H9 (cell line): ENCODE data around the gene PAX6. TPM values are rescaled to one million over a fixed set of nuclear protein-coding genes. Genes with fewer than 3 reads are reported as not detected.

Experiments used
- DNase-seq: peaks from one replicate; pipeline ENCODE4 v3.0.0-alpha.2; 2017
- H2AFZ ChIP-seq: one replicate; pipeline ENCODE4 v1.6.1; 2013; ENCODE audit warnings: mild to moderate bottlenecking, low read length, control low read depth, moderate library complexity
- H2AK5ac ChIP-seq: 2 replicates; pipeline ENCODE4 v1.6.1; 2013; ENCODE audit warnings: low read length, control low read depth, mixed read lengths; ENCODE audit not compliant: insufficient read length
- H2BK120ac ChIP-seq: one replicate; pipeline ENCODE4 v1.6.1; 2013; ENCODE audit warnings: low read depth, mild to moderate bottlenecking, low read length, control low read depth, inconsistent platforms; ENCODE audit not compliant: poor library complexity, severe bottlenecking
- H2BK12ac ChIP-seq: 2 replicates; pipeline ENCODE4 v1.6.1; 2013; ENCODE audit warnings: low read length, control low read depth, mixed read lengths, low read depth; ENCODE audit not compliant: insufficient read length
- H2BK15ac ChIP-seq: 2 replicates; pipeline ENCODE4 v1.6.1; 2013; ENCODE audit warnings: low read depth, low read length, control low read depth
- H2BK20ac ChIP-seq: one replicate; pipeline ENCODE4 v1.6.1; 2013; ENCODE audit warnings: low read depth, mild to moderate bottlenecking, low read length, control low read depth, inconsistent platforms; ENCODE audit not compliant: poor library complexity, severe bottlenecking
- H2BK5ac ChIP-seq: 2 replicates; pipeline ENCODE4 v1.6.1; 2013; ENCODE audit warnings: low read length, control low read depth, mixed read lengths; ENCODE audit not compliant: insufficient read length
- H3K14ac ChIP-seq: 2 replicates; pipeline ENCODE4 v1.6.1; 2013; ENCODE audit warnings: low read length, control low read depth; ENCODE audit not compliant: insufficient read depth
- H3K18ac ChIP-seq: 2 replicates; pipeline ENCODE4 v1.6.1; 2013; ENCODE audit warnings: low read depth, mild to moderate bottlenecking, mixed read lengths, low read length, control low read depth; ENCODE audit not compliant: insufficient read length
- H3K23ac ChIP-seq: 2 replicates; pipeline ENCODE4 v1.6.1; 2013; ENCODE audit warnings: low read length, control low read depth, mixed read lengths, low read depth; ENCODE audit not compliant: insufficient read length
- H3K23me2 ChIP-seq: 2 replicates; pipeline ENCODE4 v1.6.1; 2013; ENCODE audit warnings: low read depth, mild to moderate bottlenecking, mixed read lengths, low read length, control low read depth; ENCODE audit not compliant: insufficient read length, poor library complexity, severe bottlenecking
- H3K27ac ChIP-seq: 2 replicates; pipeline ENCODE4 v1.5.1; 2013; ENCODE audit warnings: low read length, control low read depth, mixed read lengths, low read depth; ENCODE audit not compliant: insufficient read length
- H3K27me3 ChIP-seq: 2 replicates; pipeline ENCODE4 v1.6.1; 2013; ENCODE audit warnings: low read length, control low read depth, inconsistent platforms; ENCODE audit not compliant: insufficient read depth
- H3K4ac ChIP-seq: 2 replicates; pipeline ENCODE4 v1.6.1; 2013; ENCODE audit warnings: low read depth, mild to moderate bottlenecking, control low read depth, inconsistent platforms, low read length, moderate library complexity
- H3K4me1 ChIP-seq: 2 replicates; pipeline ENCODE4 v1.6.1; 2013; ENCODE audit warnings: low read length, control low read depth, inconsistent platforms; ENCODE audit not compliant: insufficient read depth
- H3K4me2 ChIP-seq: 2 replicates; pipeline ENCODE4 v1.6.1; 2013; ENCODE audit warnings: low read length, control low read depth, mixed read lengths; ENCODE audit not compliant: insufficient read length, insufficient read depth
- H3K56ac ChIP-seq: 2 replicates; pipeline ENCODE4 v1.6.1; 2013; ENCODE audit warnings: low read depth, mild to moderate bottlenecking, mixed read lengths, low read length, control low read depth; ENCODE audit not compliant: insufficient read length
- H3K79me1 ChIP-seq: 2 replicates; pipeline ENCODE4 v1.6.1; 2013; ENCODE audit warnings: low read depth, mild to moderate bottlenecking, moderate library complexity, low read length, control low read depth, inconsistent platforms; ENCODE audit not compliant: insufficient read depth, poor library complexity, severe bottlenecking
- H3K79me2 ChIP-seq: 2 replicates; pipeline ENCODE4 v1.6.1; 2013; ENCODE audit warnings: low read length, control low read depth, inconsistent platforms; ENCODE audit not compliant: insufficient read depth
- H3K9ac ChIP-seq: 2 replicates; pipeline ENCODE4 v1.6.1; 2013; ENCODE audit warnings: low read length, control low read depth, mixed read lengths; ENCODE audit not compliant: insufficient read length; ENCODE audit errors: extremely low read depth
- H3K9me3 ChIP-seq: one replicate; pipeline ENCODE4 v1.6.1; 2013; ENCODE audit warnings: low read depth, low read length, inconsistent platforms; ENCODE audit not compliant: control insufficient read depth
- H3T11ph ChIP-seq: one replicate; pipeline ENCODE4 v1.6.1; 2013; ENCODE audit warnings: mild to moderate bottlenecking, low read length, control low read depth, inconsistent platforms
- H4K20me1 ChIP-seq: one replicate; pipeline ENCODE4 v1.6.1; 2013; ENCODE audit not compliant: control insufficient read depth, insufficient read length, insufficient read depth
- H4K5ac ChIP-seq: 2 replicates; pipeline ENCODE4 v1.6.1; 2013; ENCODE audit warnings: low read depth, mild to moderate bottlenecking, mixed read lengths, low read length, control low read depth; ENCODE audit not compliant: insufficient read length
- H4K8ac ChIP-seq: replicated peaks from 2 replicates; pipeline ENCODE4 v1.6.1; 2013; ENCODE audit warnings: low read length, control low read depth, mixed read lengths, low read depth; ENCODE audit not compliant: insufficient read length
- H4K91ac ChIP-seq: 2 replicates; pipeline ENCODE4 v1.6.1; 2013; ENCODE audit warnings: low read depth, mild to moderate bottlenecking, moderate library complexity, mixed read lengths, low read length, control low read depth; ENCODE audit not compliant: insufficient read length
- H3K27ac Mint-ChIP-seq, 3 experiments: 2 replicates in 2 of 3; 3 replicates in 1 of 3; pipeline ENCODE4 v1.8.0; 2020 to 2021; ENCODE audit warnings: mixed read lengths in 3 of 3, mild to moderate bottlenecking in 1 of 3, moderate library complexity in 1 of 3
- H3K27me3 Mint-ChIP-seq: 2 replicates; pipeline ENCODE4 v1.8.0; 2021; ENCODE audit warnings: low read depth, mild to moderate bottlenecking, moderate library complexity, mixed read lengths
- H3K36me3 Mint-ChIP-seq, 3 experiments: 2 replicates in 2 of 3; 3 replicates in 1 of 3; pipeline ENCODE4 v1.8.0; 2020 to 2021; ENCODE audit warnings: low read depth in 3 of 3, mixed read lengths in 3 of 3; ENCODE audit not compliant: insufficient read depth in 1 of 3
- H3K4me1 Mint-ChIP-seq, 2 experiments: 2 replicates each; pipeline ENCODE4 v1.8.0; 2020; ENCODE audit warnings: mixed read lengths in 2 of 2
- H3K4me3 Mint-ChIP-seq, 2 experiments: 2 replicates in 1 of 2; 3 replicates in 1 of 2; pipeline ENCODE4 v1.8.0; 2020 to 2021; ENCODE audit warnings: mild to moderate bottlenecking in 2 of 2, mixed read lengths in 2 of 2, moderate library complexity in 1 of 2
- H3K9me3 Mint-ChIP-seq, 2 experiments: 2 replicates in 1 of 2; 3 replicates in 1 of 2; pipeline ENCODE4 v1.8.0; 2020; ENCODE audit warnings: mild to moderate bottlenecking in 2 of 2, mixed read lengths in 2 of 2, moderate library complexity in 1 of 2
- WGBS: extraction: QIAGEN DNeasy Blood & Tissue Kit; methylation state at CpG from one replicate; pipeline ENCODE4 v1.1.7; 2013; ENCODE audit warnings: missing lambda C conversion rate, low lambda C conversion rate, mixed read lengths; ENCODE audit not compliant: insufficient read length; ENCODE audit errors: extremely low coverage; 5-methylcytosine and 5-hydroxymethylcytosine counted together
- total RNA-seq: library from RNA; stranded (reverse); gene quantifications from 2 replicates; pipeline ENCODE4 v1.2.1, GENCODE V29; 2021
- TF ChIP-seq, protein P1 (sequence below): fragments of 200-600 bp; sonication (generic); conservative IDR thresholded peaks from 3 replicates; pipeline ENCODE4 v1.8.0; 2021; ENCODE audit warnings: antibody characterized with exemption, mild to moderate bottlenecking

Gene PAX6
- total RNA-seq, 1 experiment from 2014 or later, result not detected

GRCh38 chr11:31779374-31779791 is 31.7 kb downstream of the PAX6 start:
- Histone ChIP-seq H2BK15ac (no peak overlapping the region), H3T11ph (no peak overlapping the region), H3K18ac (no peak overlapping the region), H4K91ac (no peak overlapping the region), H4K5ac (no peak overlapping the region), H3K27ac (no peak overlapping the region), H3K23ac (no peak overlapping the region), H3K4me2 (no peak overlapping the region), H3K27me3 (no peaks in the 10 kb centered on the region), H3K14ac (no peak overlapping the region), H3K4ac (no peak overlapping the region), H2BK5ac (no peak overlapping the region), H4K20me1 (no peaks in the 10 kb centered on the region), H4K8ac (no peak overlapping the region), H3K79me1 (no peaks in the 10 kb centered on the region), H3K4me1 (no peaks in the 10 kb centered on the region), H2BK20ac (no peak overlapping the region), H2BK120ac (no peak overlapping the region), H2BK12ac (no peak overlapping the region), H2AFZ (no peak overlapping the region), H3K9ac (no peak overlapping the region), H3K9me3 (no peaks in the 10 kb centered on the region), H3K79me2 (no peaks in the 10 kb centered on the region), H3K56ac (no peak overlapping the region), H2AK5ac (no peak overlapping the region), H3K23me2 (no peaks in the 10 kb centered on the region)
- Mint-ChIP-seq H3K9me3 (peaks cover 4% of the 10 kb centered on the region in 2 experiments; a peak in 2 of 5 replicates), H3K4me3 (no peak overlapping the region), H3K36me3 (peaks cover 2 to 5% (median 2%) of the 10 kb centered on the region in 3 experiments; a peak in 3 of 7 replicates), H3K27ac (0 out of 7 replicates have a peak overlapping the region, but pooled peaks of 1 of the 3 experiments have one; percentile 36), H3K27me3 (no peaks in the 10 kb centered on the region), H3K4me1 (peaks cover 7 to 17% of the 10 kb centered on the region in 2 experiments)
- TF ChIP-seq, protein P1, sequence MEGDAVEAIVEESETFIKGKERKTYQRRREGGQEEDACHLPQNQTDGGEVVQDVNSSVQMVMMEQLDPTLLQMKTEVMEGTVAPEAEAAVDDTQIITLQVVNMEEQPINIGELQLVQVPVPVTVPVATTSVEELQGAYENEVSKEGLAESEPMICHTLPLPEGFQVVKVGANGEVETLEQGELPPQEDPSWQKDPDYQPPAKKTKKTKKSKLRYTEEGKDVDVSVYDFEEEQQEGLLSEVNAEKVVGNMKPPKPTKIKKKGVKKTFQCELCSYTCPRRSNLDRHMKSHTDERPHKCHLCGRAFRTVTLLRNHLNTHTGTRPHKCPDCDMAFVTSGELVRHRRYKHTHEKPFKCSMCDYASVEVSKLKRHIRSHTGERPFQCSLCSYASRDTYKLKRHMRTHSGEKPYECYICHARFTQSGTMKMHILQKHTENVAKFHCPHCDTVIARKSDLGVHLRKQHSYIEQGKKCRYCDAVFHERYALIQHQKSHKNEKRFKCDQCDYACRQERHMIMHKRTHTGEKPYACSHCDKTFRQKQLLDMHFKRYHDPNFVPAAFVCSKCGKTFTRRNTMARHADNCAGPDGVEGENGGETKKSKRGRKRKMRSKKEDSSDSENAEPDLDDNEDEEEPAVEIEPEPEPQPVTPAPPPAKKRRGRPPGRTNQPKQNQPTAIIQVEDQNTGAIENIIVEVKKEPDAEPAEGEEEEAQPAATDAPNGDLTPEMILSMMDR, result no peak
- no CpG with 5 or more reads among the region's 6 CpGs for WGBS
- DNase-seq, result no peak
